PC-9 (cell line): ENCODE data around the gene LRSAM1.

Source experiments
- EZH2 ChIP-seq: fragments of 200-600 bp; sonication (generic); IDR thresholded peaks from 2 replicates; pipeline ENCODE4 v1.8.0; 2017; ENCODE audit warnings: antibody characterized with exemption, low read depth
- TF ChIP-seq, protein P1 (sequence below): fragments of 200-600 bp; sonication (generic); conservative IDR thresholded peaks from 2 replicates; pipeline ENCODE4 v1.6.1; 2017; ENCODE audit warnings: mixed run types, antibody characterized with exemption, mild to moderate bottlenecking, moderate library complexity

DNA sequence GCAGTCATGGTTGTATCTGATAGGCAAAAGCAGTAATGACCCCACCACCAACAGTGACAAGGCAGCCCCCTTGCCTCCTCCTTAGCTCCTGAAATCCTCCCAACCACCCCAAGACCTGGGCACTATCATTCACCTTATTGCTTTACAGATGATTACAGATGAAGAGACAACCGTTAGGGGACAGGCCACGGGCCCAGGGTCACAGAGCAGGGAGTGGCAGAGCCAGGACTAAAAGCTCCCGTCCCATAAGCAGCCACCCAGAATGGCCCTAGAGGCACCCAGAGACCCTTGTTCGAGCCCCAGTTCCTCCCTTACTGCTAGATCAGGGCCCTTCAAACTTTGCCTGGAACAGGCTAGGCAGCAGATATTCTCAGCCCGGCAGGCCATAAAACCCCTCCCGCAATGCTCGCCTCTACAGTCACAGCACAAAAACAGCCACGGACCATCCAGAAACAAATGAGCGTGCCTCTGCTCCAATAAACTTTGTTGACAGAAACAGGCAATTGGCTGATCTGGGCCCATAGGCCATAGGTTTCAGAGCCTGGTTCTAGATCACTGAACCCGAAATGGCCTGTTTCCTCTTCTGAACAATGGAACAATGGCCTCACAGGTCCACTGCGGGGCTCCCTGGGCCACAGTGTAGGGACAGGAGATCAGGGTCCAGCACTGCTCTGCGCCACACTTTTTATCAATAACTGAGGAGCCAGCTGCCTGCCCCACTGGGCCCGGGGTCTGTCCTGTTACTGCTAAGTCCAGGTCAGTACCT is 67.0 kb downstream of the LRSAM1 start:
- TF ChIP-seq, protein P1, sequence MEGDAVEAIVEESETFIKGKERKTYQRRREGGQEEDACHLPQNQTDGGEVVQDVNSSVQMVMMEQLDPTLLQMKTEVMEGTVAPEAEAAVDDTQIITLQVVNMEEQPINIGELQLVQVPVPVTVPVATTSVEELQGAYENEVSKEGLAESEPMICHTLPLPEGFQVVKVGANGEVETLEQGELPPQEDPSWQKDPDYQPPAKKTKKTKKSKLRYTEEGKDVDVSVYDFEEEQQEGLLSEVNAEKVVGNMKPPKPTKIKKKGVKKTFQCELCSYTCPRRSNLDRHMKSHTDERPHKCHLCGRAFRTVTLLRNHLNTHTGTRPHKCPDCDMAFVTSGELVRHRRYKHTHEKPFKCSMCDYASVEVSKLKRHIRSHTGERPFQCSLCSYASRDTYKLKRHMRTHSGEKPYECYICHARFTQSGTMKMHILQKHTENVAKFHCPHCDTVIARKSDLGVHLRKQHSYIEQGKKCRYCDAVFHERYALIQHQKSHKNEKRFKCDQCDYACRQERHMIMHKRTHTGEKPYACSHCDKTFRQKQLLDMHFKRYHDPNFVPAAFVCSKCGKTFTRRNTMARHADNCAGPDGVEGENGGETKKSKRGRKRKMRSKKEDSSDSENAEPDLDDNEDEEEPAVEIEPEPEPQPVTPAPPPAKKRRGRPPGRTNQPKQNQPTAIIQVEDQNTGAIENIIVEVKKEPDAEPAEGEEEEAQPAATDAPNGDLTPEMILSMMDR, result no peak
- TF ChIP-seq EZH2, result no peak
